Left lung (tissue), 10 donors: ENCODE measurements around the gene FBXL22. TPM values are rescaled to one million over a fixed set of nuclear protein-coding genes. Genes with fewer than 3 reads are reported as not detected.

Experiments
- ATAC-seq: fragments of 200-7000 bp; cut with Tn5 transposase; one replicate; pipeline ENCODE4 v1.9.1; 2020; ENCODE audit warnings: moderate library complexity
- DNase-seq, 4 donors: peaks; one replicate each; pipeline ENCODE4 v3.0.0-alpha.2; 2013 to 2020
- H3K27ac ChIP-seq, 2 donors: fragments of 200-600 bp; sonication (generic) in 1 of 2; one replicate each; pipeline versions ENCODE4 v1.5.0 to v1.8.0; 2020 to 2021
- H3K27me3 ChIP-seq, 2 donors: fragments of 200-600 bp; sonication (generic) in 1 of 2; one replicate each; pipeline versions ENCODE4 v1.5.0 to v1.8.0; 2020 to 2021
- H3K36me3 ChIP-seq, 2 donors: fragments of 200-600 bp; sonication (generic) in 1 of 2; one replicate each; pipeline versions ENCODE4 v1.5.0 to v1.8.0; 2020 to 2021
- H3K4me1 ChIP-seq, 2 donors: fragments of 200-600 bp; one replicate each; pipeline ENCODE4 v1.8.0; 2021
- H3K4me3 ChIP-seq, 2 donors: fragments of 200-600 bp; sonication (generic) in 1 of 2; one replicate each; pipeline versions ENCODE4 v1.5.0 to v1.8.0; 2020 to 2021; ENCODE audit warnings: mild to moderate bottlenecking in 1 of 2
- H3K9me3 ChIP-seq, 2 donors: fragments of 200-600 bp; sonication (generic) in 1 of 2; one replicate each; pipeline versions ENCODE4 v1.5.0 to v1.8.0; 2020 to 2021
- intact Hi-C, 2 donors: fragments of 100-400 bp; cut with DNase I; formaldehyde crosslinking; loops; one replicate each; pipeline versions ENCODE4 v1.11.2 to v1.14.2; 2022
- polyA plus RNA-seq, 6 donors: library from polyadenylated mRNA; unstranded; fragments of 120-200 nt; gene quantifications; one replicate each; pipeline ENCODE4 v1.2.1, GENCODE V29; 2013; ENCODE audit not compliant: insufficient read length in 6 of 6
- total RNA-seq, 2 donors: library from RNA; stranded (reverse); fragmentation: NEBNext Ultra II Directional; extraction: Animal tissue kit (Norgen Biotek cat#: 25700); gene quantifications; one replicate each; pipeline ENCODE4 v1.2.1, GENCODE V29; 2021
- TF ChIP-seq, protein P1 (sequence below), 2 donors: fragments of 200-600 bp; sonication (generic) in 1 of 2; IDR thresholded peaks; one replicate each; pipeline versions ENCODE4 v1.5.0 to v1.8.0; 2021; ENCODE audit warnings: antibody characterized with exemption in 2 of 2
- donor health status: DM: no; HTN: yes; CAD: no.
- donor health status: DM: no; HTN: no; CAD: no.

The FBXL22 gene
- total and polyA plus RNA-seq, 8 donors: 1.9 to 4.6 (median 2.7) TPM

GRCh38 chr15:63576441-63576840 is 20.7 kb upstream of the FBXL22 start:
- H3K27ac ChIP-seq: no peak overlapping the region
- no peak for ATAC-seq
- H3K36me3 ChIP-seq: peaks cover 0 to 81% of the 10 kb centered on the region in 2 donors
- H3K4me1 ChIP-seq: no peaks in the 10 kb centered on the region
- no peaks in the 10 kb centered on the region for H3K9me3 ChIP-seq
- H3K4me3 ChIP-seq: no peak overlapping the region
- H3K27me3 ChIP-seq: no peaks in the 10 kb centered on the region
- DNase-seq: no peak
- intact Hi-C loops: no loop called here
- TF ChIP-seq, protein P1, sequence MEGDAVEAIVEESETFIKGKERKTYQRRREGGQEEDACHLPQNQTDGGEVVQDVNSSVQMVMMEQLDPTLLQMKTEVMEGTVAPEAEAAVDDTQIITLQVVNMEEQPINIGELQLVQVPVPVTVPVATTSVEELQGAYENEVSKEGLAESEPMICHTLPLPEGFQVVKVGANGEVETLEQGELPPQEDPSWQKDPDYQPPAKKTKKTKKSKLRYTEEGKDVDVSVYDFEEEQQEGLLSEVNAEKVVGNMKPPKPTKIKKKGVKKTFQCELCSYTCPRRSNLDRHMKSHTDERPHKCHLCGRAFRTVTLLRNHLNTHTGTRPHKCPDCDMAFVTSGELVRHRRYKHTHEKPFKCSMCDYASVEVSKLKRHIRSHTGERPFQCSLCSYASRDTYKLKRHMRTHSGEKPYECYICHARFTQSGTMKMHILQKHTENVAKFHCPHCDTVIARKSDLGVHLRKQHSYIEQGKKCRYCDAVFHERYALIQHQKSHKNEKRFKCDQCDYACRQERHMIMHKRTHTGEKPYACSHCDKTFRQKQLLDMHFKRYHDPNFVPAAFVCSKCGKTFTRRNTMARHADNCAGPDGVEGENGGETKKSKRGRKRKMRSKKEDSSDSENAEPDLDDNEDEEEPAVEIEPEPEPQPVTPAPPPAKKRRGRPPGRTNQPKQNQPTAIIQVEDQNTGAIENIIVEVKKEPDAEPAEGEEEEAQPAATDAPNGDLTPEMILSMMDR (IDR thresholded peaks at IDR 0.05): no peak

- Histone ChIP-seq H3K4me1 (peaks cover 0 to 4% of the 10 kb centered on the region in 2 donors), H3K9me3 (no peaks in the 10 kb centered on the region), H3K27me3 (no peaks in the 10 kb centered on the region), H3K36me3 (peaks cover 0 to 81% of the 10 kb centered on the region in 2 donors), H3K27ac (no peak overlapping the region), H3K4me3 (no peak overlapping the region)
- intact Hi-C loops: no loop called here
- DNase-seq (no peak), ATAC-seq (no peak)
- TF ChIP-seq, protein P1 (IDR thresholded peaks at IDR 0.05): no peak
Measured at GRCh38 chr15:63582179-63582578, 15.0 kb upstream of the FBXL22 start.

GRCh38 chr15:63582718-63583426 is 14.3 kb upstream of the FBXL22 start:
- DNase-seq (no peak), ATAC-seq (no peak)
- Histone ChIP-seq H3K4me3 (no peak overlapping the region), H3K27ac (no peak overlapping the region), H3K36me3 (peaks cover 0 to 75% of the 10 kb centered on the region in 2 donors), H3K4me1 (peaks cover 0 to 4% of the 10 kb centered on the region in 2 donors), H3K27me3 (no peaks in the 10 kb centered on the region), H3K9me3 (no peaks in the 10 kb centered on the region)
- TF ChIP-seq, protein P1 (IDR thresholded peaks at IDR 0.05): no peak
- intact Hi-C loops: no loop called here

DNA sequence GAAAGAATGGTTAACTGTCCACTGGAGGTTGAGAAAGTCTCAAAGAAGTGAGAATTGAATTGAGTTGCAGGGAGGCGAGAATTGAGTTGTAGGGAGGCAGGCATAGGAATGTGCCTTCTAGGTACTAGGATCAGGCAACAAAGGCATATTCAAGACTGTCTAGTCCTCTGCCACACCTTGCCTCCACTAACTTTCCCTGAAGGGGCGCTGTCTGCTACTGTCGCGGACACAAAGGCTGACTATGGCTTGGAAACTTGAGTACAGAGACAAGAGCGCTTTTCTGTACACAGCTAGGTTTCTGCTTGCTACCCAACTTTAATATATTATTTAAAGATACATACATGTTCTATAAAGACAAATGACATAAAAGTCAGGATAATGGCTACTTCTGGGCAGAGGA is 10.4 kb upstream of the FBXL22 start:
- H3K4me1 ChIP-seq: peaks cover 0 to 4% of the 10 kb centered on the region in 2 donors
- no peaks in the 10 kb centered on the region for H3K9me3 ChIP-seq
- no peak for ATAC-seq
- no peak overlapping the region for H3K27ac ChIP-seq
- no peak for DNase-seq
- no peaks in the 10 kb centered on the region for H3K27me3 ChIP-seq
- peaks cover 0 to 92% of the 10 kb centered on the region in 2 donors for H3K36me3 ChIP-seq
- TF ChIP-seq, protein P1 (IDR thresholded peaks at IDR 0.05): no peak
- H3K4me3 ChIP-seq: no peak overlapping the region
- intact Hi-C loops: no loop called here

- no peak overlapping the region for H3K4me3 ChIP-seq
- DNase-seq (no peak), ATAC-seq (peak; percentile 26)
- H3K36me3 ChIP-seq: peaks cover 0 to 92% of the 10 kb centered on the region in 2 donors
- TF ChIP-seq, protein P1 (IDR thresholded peaks at IDR 0.05): no peak
- peaks cover 0 to 4% of the 10 kb centered on the region in 2 donors for H3K4me1 ChIP-seq
- H3K27ac ChIP-seq: no peak overlapping the region
- H3K9me3 ChIP-seq: no peaks in the 10 kb centered on the region
- no peaks in the 10 kb centered on the region for H3K27me3 ChIP-seq
- intact Hi-C loops: no loop called here
Measured at GRCh38 chr15:63587527-63587926, 9.7 kb upstream of the FBXL22 start.
